ENCODE measurements around the gene FBRSL1. TPM values are rescaled to one million over a fixed set of nuclear protein-coding genes. Genes with fewer than 3 reads are reported as not detected.

The FBRSL1 gene
- total RNA-seq, 2 donors from 2014 or later = 79.3 to 86.3 TPM

DNA sequence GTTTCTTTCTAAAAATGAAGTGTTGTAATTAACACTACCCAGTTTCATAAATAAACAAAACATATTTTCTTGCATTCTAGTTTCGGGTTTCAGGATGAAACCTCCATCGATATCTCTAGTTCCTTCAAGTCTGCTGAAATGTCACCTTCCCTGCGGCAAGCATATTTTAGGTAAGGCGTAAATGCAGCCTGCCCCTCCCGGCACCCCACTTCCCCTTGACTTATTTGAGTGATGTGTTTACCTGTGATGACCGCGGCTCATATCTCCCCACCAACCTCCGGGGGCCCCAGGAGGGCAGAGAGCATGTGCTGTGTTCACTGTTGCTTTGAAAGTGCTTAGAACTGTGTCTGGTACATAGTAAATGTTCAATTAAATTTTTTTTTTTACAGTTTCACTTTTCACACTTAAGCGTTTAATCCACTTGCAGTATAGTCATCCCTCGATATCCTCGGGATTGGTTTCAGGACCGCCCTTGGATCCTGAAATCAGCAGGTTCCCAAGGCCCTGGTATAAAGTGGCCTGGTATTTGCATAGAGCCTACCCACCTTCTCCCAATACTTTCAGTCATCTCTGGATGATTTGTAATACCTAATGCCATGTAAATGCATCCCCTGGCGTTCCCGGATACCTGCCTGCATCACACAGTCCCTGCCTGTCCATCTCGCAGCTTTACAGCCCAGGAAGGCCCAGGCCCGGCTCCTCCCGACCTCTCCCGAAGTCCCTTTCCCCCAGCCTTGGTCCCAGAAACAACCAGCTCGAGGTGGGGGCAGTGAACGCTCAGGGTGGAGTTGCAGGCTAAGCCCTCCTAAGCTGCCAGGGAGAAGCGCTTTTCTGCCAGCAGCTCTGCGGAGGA is 40.2 kb upstream of the FBRSL1 start:
- H3K4me3 Mint-ChIP-seq = peak overlapping the region; percentile 39
- peak overlapping the region; percentile 54 for H3K27ac Mint-ChIP-seq

DNA sequence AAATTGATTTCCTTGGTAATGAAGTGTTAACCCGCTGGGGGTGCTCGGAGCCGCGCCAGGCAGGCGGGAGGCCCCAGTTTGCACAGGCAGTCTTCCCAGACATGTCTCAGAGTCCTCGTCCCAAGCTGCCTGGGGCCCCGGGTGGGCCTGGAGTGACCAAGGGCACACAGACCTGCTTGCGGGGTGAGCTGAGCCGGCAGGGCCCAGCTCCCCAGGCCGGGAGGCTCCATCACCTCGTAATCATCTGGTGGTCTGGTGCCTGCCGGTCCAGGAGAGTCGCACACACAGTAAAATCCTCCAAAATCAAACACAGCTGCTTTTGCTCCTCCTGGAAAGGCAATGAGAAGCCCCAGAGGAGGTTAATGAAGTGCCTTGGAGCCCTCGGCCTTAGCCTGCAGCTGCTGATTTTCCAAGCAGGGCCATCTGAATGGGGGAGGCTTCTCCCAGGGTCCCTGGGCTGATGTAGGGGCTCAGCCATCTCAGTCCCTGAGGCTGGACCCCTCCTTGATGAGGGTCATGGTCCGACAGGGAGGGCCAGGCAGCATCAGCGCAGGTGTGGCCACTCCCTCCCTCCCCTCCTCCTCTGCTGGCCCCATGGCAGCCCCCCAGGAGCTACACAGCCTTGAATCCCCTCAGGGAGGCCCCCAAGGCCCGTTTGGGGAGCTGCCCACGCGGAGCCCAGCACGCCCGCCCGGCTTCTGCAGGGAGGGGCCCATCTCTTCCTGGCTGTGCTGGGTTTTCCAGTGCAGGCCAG is 39.4 kb upstream of the FBRSL1 start:
- Mint-ChIP-seq H3K27ac (no peak overlapping the region), H3K36me3 (ENCODE audit: low read depth) (no peaks in the 10 kb centered on the region), H3K4me3 (no peak overlapping the region), H3K27me3 (no peaks in the 10 kb centered on the region), H3K4me1 (peaks cover 14% of the 10 kb centered on the region)
- H3K9me3 ChIP-seq (ENCODE audit: control insufficient read depth, low read length, poor library complexity, severe bottlenecking) = no peaks in the 10 kb centered on the region
- ATAC-seq = no peak
- DNase-seq = no peak

More for the DNA sequence above, 40.2 kb upstream of the FBRSL1 start:
- H3K36me3 Mint-ChIP-seq (ENCODE audit: low read depth) = no peaks in the 10 kb centered on the region
- ATAC-seq (no peak), DNase-seq (no peak)
- no peaks in the 10 kb centered on the region for H3K27me3 Mint-ChIP-seq
- peaks cover 22% of the 10 kb centered on the region for H3K4me1 Mint-ChIP-seq
- H3K9me3 ChIP-seq (ENCODE audit: control insufficient read depth, low read length, poor library complexity, severe bottlenecking) = no peaks in the 10 kb centered on the region

DNA sequence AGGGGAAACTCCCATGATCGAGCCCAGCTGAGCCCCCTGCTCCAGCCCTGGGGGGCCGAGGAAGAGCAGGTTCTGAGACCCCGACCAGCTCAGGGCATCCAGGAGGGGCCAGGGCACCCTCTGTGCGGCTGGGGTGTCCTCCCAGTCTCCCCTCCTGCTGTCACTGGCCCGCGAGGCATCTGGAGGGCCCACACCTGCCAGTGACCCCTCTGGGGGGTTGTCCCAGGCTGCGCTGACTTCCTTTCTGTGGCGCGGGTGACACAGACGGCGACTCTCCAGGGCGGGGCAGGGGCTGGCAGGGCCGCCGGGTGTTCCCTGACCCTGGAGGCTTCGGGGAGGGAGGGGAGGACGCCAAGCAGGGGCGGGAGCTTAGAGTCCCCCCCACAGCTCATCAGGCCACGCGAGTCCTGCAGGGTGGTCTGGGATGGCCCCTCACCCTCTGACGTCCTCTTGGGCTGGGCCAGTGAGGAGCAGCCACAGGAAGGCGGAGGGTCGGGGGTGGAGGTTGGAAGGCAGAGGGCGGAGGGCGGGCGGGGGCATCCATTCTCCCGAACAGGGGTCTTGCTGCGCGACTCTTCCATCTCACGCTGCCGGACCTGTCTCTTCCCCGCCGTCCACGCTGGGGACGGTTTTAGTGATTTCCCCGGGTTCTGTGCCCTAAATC is 38.6 kb upstream of the FBRSL1 start:
- ATAC-seq = peak; percentile 41
- Mint-ChIP-seq H3K4me3 (no peak overlapping the region), H3K36me3 (ENCODE audit: low read depth) (no peaks in the 10 kb centered on the region), H3K4me1 (peaks cover 7% of the 10 kb centered on the region), H3K27ac (no peak overlapping the region), H3K27me3 (no peaks in the 10 kb centered on the region)
- no peak for DNase-seq
- no peaks in the 10 kb centered on the region for H3K9me3 ChIP-seq (ENCODE audit: control insufficient read depth, low read length, poor library complexity, severe bottlenecking)

DNA sequence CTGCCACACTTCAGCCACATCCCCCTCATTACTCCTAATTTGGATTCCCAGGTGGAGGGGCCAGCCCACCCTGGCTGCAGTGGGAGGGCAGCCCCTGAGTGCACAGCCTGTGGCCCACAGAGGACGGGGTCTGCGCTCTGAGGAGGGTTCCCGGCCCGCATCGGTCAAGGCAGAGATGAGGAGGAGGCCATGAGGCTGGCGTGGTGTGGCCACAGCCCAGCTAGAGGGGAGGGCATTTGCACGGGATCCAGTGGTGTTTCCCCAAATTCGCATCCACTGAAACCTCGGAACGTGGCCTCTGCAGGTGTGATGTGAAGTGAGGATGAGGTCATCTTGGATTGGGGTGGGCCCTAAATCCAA is 38.1 kb upstream of the FBRSL1 start:
- H3K4me1 Mint-ChIP-seq = peaks cover 6% of the 10 kb centered on the region
- H3K27ac Mint-ChIP-seq = no peak overlapping the region

DNA sequence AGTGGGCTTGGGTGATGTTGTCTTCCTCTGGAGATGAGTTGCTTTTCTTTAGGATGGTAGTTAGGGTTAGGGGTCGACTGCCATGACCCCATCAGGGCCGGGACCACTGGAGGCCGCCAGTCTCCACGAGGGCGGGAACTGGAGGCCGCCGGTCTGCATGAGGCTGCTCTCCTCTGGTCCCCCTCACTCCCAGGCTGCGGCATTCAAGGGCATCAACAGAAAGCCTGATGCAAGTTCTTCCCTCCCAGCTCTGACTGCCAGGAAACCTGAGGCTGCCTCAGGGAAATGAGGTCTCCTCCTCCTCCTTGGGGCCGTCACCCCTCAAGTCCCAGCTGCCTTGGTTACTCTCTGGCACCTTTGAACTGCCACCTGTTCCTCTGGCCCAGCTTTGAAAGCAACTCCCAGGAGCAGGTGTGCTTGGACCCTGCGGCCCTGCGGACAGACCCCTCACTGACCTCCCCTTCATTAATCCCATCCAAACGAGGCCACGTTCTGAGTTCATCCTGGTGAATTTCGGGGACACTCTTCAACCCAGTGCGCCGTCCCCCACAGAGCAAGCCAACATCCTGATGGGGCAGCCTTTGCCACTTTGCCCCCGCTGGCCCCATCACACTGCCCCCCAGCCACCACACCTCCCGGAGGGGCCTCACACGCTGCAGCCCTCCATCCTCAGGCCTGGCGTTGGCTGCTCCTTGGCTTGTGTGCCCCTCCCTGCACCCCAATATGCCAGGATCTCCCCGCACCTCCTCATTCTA is 37.2 kb upstream of the FBRSL1 start:
- ATAC-seq (no peak), DNase-seq (no peak)
- Mint-ChIP-seq H3K4me1 (peaks cover 6% of the 10 kb centered on the region), H3K27me3 (no peaks in the 10 kb centered on the region), H3K4me3 (no peak overlapping the region), H3K36me3 (ENCODE audit: low read depth) (no peaks in the 10 kb centered on the region), H3K27ac (peak overlapping the region; percentile 54)
- no peaks in the 10 kb centered on the region for H3K9me3 ChIP-seq (ENCODE audit: control insufficient read depth, low read length, poor library complexity, severe bottlenecking)

More for the DNA sequence above, 38.1 kb upstream of the FBRSL1 start:
- H3K36me3 Mint-ChIP-seq (ENCODE audit: low read depth) = no peaks in the 10 kb centered on the region
- no peak for DNase-seq
- H3K4me3 Mint-ChIP-seq = no peak overlapping the region
- no peaks in the 10 kb centered on the region for H3K27me3 Mint-ChIP-seq
- ATAC-seq = no peak
- no peaks in the 10 kb centered on the region for H3K9me3 ChIP-seq (ENCODE audit: control insufficient read depth, low read length, poor library complexity, severe bottlenecking)

DNA sequence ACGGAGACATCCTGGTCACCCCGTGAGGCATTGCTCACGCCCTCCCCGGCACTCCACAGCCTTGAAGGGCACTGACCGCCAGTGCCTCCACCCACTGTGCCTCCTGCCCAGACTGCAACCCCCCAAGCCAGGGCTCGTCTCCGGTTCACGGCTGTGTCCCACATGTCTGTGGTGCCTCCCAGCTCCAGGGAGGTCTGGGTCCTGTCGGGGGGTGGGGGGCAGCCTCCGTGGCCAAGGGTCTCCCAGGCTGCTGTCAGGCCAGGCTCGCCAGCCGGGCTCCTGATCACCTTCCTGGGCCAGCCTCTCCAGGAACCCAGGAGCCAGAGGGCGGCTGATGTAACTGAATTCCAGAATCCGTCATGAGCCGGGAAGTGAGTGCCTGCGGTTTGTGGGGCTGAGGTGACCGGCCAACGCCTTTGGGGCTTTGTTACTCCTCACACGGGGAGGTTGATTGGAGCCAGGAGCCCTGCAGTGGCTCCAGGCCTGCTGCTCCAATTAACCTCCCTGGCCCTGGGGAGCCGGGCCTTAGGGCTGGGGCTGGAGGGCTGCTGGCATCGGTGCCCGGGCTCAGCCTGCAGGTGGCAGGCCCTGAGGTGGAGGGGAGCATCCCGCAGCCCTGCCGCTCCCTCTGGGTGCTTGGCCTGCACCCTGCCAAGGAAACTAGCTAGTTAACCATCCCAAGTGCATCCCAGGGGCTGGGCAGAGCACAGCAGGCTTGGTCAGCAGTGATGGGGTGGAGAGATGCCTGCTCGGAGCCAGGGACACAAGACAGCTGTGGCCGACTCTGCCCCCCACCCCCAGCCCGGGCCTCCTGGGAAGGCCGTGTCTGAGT is 36.4 kb upstream of the FBRSL1 start:
- Mint-ChIP-seq H3K27ac (no peak overlapping the region), H3K36me3 (ENCODE audit: low read depth) (no peaks in the 10 kb centered on the region), H3K4me1 (peaks cover 6% of the 10 kb centered on the region), H3K27me3 (no peaks in the 10 kb centered on the region), H3K4me3 (no peak overlapping the region)
- no peak for ATAC-seq
- no peaks in the 10 kb centered on the region for H3K9me3 ChIP-seq (ENCODE audit: control insufficient read depth, low read length, poor library complexity, severe bottlenecking)
- DNase-seq = no peak

DNA sequence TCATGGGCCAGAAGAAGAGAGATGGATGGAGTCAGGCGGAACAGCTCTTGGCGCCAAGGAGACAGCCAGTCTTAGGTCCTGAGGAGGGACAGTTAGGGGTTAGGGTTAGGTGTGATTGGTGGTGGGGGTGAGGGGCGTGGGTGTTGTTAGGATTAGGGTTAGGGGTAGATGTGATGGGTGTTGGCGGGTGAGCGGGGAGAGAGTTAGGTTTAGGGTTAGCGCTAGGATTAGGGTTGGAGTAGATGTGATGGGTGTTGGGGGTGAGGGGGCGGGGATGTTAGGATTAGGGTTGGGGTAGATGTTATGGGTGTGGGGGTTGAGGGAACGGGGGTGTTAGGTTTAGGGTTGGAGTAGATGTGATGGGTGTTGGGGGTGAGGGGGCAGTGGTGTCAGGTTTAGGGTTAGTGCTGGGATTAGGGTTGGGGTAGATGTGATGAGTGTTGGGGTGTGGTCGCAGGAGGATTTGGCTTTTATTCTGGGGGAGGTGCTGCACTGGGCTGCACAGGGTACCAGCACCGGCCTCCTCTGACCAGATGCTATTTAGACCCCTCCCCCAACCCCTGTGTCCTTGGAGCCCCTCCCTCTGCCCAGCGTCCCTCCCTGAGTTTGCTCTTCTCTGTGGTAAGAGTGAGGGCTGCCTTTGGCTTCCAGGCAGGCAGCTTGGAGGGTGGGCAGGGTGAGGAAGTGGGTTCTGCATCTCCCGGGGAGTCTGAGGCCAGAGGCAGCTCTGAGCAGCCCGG is 35.6 kb upstream of the FBRSL1 start:
- Mint-ChIP-seq H3K4me1 (peaks cover 6% of the 10 kb centered on the region), H3K27me3 (no peaks in the 10 kb centered on the region), H3K27ac (no peak overlapping the region), H3K4me3 (no peak overlapping the region), H3K36me3 (ENCODE audit: low read depth) (no peaks in the 10 kb centered on the region)
- DNase-seq (no peak), ATAC-seq (no peak)
- H3K9me3 ChIP-seq (ENCODE audit: control insufficient read depth, low read length, poor library complexity, severe bottlenecking) = no peaks in the 10 kb centered on the region

DNA sequence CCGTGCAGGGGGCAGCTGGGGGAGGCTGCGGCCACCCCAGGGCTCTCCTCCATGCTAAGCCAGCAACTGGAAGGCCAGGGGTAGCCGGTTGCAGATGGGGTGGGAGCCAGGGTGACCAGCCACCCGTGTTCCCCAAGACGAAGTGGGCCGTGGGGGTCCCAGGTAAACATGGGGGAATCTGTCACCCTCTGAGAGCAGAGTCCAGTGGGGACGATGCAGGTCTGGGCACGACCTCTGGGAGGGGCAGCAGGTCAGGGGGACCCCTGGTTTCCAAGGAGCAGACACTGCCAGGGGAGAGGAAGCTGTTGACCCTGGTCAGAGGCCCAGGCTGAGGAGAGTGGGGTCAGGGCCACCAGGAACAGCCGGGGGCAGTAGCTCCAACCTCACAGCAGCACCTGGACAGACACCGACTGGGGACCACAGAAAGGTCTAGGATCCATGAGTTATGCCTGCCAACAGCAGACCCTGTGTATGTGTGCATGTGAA is 35.0 kb upstream of the FBRSL1 start:
- Mint-ChIP-seq H3K36me3 (ENCODE audit: low read depth) (no peaks in the 10 kb centered on the region), H3K27me3 (no peaks in the 10 kb centered on the region), H3K4me1 (peaks cover 3% of the 10 kb centered on the region), H3K4me3 (no peak overlapping the region), H3K27ac (no peak overlapping the region)
- H3K9me3 ChIP-seq (ENCODE audit: control insufficient read depth, low read length, poor library complexity, severe bottlenecking) = no peaks in the 10 kb centered on the region
- DNase-seq (no peak), ATAC-seq (no peak)

DNA sequence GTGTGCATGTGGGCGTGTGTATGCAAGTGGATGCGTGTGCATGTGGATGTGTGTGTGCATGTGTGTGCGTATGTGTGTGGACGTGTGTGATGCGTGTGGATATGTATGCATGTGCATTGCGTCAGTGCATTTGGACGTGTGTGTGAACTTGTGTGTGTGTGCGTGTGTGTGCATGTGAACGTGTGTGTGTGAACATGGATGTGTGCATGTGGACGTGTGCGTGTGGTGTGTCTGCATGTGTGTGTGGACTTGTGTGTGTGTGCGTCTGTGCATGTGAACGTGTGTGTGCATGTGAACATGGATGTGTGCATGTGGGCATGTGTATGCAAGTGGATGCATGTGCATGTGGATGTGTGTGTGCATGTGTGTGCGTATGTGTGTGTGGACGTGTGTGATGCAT is 34.4 kb upstream of the FBRSL1 start:
- Mint-ChIP-seq H3K27me3 (no peaks in the 10 kb centered on the region), H3K4me1 (peaks cover 3% of the 10 kb centered on the region), H3K27ac (no peak overlapping the region), H3K4me3 (no peak overlapping the region), H3K36me3 (ENCODE audit: low read depth) (no peaks in the 10 kb centered on the region)
- ATAC-seq (no peak), DNase-seq (no peak)
- H3K9me3 ChIP-seq (ENCODE audit: control insufficient read depth, low read length, poor library complexity, severe bottlenecking) = no peaks in the 10 kb centered on the region

DNA sequence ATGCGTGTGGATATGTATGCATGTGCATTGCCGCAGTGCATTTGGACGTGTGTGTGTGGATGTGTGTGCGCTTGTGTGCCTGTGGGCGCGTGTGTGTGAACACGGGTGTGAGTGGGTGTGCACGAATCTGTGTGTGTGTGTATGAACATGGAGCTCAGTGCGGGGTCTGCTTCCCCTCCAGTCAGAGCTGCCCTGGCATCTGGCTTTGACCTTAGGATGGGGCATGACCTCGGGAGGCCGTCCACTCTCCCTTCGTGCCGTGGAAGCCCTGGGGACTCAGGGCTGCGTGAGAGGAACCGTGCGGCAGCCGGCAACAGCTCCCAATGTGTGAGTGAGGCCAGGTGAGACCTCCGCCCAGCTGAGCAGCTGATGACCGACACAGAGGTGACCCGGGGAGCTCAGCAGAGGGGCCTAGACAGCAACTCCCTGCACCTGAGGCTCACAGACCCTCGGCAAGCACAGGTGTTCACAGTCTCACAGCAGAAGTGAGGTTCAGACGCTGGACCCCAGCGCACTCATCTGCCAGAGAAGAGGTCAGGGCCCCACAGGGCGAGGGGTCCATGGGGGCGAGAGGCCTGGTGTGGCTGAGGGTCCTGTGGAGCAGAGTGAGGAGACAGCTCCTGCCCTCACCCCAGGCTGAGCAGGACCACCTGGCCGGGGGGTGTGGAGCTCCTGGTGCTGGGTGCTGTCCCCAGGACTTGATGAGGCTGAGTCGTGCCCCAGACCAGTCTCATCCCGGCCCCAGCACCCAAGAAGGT is 33.6 kb upstream of the FBRSL1 start:
- H3K9me3 ChIP-seq (ENCODE audit: control insufficient read depth, low read length, poor library complexity, severe bottlenecking) = no peaks in the 10 kb centered on the region
- Mint-ChIP-seq H3K4me1 (peaks cover 3% of the 10 kb centered on the region), H3K27me3 (no peaks in the 10 kb centered on the region), H3K27ac (no peak overlapping the region), H3K4me3 (peak overlapping the region; percentile 19), H3K36me3 (ENCODE audit: low read depth) (no peaks in the 10 kb centered on the region)
- no peak for DNase-seq
- ATAC-seq = no peak

DNA sequence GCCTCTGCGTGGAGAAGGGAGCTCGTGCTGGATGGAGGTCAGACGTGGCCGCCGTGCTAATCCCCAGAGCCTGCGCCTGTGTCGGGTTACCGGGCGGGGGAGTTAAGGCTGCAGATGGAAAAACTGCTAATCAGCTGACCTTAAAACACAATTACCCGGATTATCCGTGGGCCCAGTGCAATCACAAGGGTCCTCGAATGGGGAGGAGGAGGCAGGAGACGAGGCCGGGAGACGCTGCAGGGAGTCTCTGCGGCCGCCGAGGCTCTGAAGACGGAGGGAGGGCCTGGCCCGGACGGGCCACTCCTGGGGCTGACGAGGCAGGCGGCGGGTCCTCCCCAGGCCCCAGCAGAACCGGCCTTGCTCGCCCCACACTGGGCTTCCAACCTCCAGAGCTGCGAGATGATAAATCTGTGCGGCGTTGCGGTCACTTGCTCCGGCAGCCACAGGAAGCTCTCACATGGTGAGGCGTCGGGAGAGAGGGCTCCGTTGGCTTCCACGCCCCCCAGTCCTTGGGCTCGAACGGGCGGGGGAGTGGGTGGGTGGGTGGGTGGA is 32.9 kb upstream of the FBRSL1 start:
- ATAC-seq (no peak), DNase-seq (no peak)
- Mint-ChIP-seq H3K27me3 (no peaks in the 10 kb centered on the region), H3K4me1 (no peaks in the 10 kb centered on the region), H3K4me3 (peak overlapping the region; percentile 19), H3K27ac (no peak overlapping the region), H3K36me3 (ENCODE audit: low read depth) (no peaks in the 10 kb centered on the region)
- H3K9me3 ChIP-seq (ENCODE audit: control insufficient read depth, low read length, poor library complexity, severe bottlenecking) = no peaks in the 10 kb centered on the region
